GM18909 (cell line): ENCODE data around the gene LCN6.
"Not testable (repeated sequence)": the region's sequence is repeated elsewhere in the genome, so short reads cannot be mapped to it uniquely, and the experiment has no call there.

Experiments used
- ATAC-seq: cut with Tn5 transposase; IDR thresholded peaks from one replicate; pipeline ENCODE4 v1.9.1; 2021; ENCODE audit warnings: mild to moderate bottlenecking; ENCODE audit not compliant: unreplicated experiment, poor library complexity

The LCN6 gene

GRCh38 chr9:136712690-136713544 is 35.4 kb downstream of the LCN6 start:
- ATAC-seq, result no peak

GRCh38 chr9:136711751-136712689 is 36.3 kb downstream of the LCN6 start, which contains the start of gene DIPK1B:
Gene DIPK1B, plus strand, starts transcription at chr9:136712572. Its CDS starts 94 bp downstream, at chr9:136712666.
- no peak for ATAC-seq

DNA sequence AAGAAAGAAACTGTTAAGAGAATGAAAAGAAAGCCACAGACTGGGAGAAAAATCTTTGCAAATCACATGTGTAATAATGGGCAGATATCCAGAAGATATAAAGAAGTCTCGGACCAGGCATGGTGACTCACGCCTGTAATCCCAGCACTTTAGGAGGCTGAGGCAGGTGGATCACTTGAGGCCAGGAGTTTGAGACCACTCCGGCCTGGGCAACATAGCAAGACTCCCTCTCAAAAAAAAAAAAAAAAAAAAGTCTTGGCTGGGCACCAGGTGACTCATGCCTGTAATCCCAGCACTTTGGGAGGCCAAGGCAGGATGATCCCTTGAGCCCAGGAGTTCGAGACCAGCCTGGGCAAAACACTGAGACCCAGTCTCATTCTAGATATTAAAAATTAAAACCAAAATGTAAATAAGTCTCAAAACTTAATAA is 37.1 kb downstream of the LCN6 start:
- ATAC-seq, result not testable (repeated sequence)

- ATAC-seq, result no peak
These were observed 37.8 kb downstream of the LCN6 start for GRCh38 chr9:136710543-136710942.

DNA sequence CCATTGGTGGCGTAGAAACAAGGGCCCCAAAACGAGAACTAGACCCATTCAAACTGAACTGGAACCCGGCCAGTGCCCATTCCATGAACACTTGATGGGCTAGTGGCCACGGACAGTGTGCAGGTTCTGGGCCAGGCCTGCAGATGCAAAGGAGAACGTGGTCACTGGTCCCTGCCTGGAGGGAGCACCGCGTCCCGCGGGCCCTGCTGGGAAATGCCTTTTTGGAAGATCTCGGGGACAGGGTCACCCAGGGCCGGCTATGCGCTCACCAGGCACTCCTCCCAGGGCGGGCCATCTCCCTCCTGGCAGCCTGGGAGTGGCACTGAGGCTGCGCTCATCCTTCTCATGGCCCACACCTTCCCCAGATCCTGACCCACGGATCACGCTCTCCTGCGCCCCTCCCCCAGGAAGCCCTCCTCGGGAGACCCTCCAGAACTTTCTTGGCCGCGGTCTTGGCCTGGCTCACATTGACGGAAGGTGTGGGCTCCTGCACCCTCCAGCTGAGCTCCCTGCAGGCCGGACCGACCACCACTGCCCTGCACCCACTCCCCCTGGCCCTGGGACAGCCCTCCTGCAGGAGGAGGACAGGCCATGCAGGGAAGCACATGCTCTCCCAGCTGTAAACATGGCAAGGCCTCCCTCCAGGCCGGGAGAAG is 38.7 kb downstream of the LCN6 start:
- ATAC-seq, result no peak

DNA sequence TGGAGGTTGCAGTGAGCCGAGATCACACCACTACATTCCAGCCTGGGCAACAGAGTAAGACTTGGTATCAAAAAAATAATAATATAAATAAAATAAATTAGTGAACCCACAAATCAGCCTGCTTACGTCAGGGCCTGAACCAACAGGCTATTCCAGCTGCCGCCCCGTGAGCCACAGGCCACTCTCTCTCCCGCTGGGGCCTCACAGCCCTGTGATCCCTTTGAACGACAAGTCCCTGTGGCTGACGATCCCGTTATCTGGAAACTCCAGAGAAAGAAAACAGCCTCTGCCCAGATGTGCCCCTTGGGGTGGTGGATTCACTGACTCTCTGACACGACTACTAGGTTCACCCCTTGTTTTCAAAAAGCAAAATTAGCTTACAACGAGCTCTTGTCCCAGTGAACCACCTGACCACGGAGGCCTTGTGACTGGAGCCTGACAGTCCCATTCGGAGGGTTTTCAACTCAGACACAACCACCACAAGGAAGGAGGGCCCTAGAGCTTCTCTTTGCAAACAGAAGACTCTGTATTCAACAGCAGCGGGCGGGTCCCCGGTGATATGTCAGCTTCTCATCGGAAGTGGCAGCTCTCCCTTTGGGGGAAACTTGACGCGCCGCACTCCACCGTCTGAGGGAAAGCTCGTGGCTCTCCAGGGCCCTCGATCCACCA is 40.3 kb downstream of the LCN6 start:
- ATAC-seq, result no peak

GRCh38 chr9:136707011-136707410 is 41.3 kb downstream of the LCN6 start:
- no peak for ATAC-seq

DNA sequence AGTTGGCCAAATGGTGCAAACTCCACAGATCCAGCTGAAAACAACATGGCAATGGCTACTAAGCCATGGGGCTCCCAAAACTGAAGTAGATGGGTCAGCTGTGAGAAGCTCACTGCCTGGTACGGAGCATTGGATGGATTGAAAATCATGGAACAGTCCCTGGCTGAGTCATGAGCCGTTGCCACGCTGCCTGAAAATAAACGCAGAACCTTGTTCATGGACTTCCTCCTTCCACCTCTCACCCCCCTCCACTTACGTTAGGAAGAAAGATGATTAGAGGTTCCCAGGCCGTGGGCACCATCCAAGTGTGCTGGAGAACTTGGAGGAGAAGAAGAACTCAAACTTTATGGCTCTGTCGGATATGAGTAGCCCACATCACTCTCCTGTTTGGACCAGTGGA is 42.8 kb downstream of the LCN6 start:
- no peak for ATAC-seq

GRCh38 chr9:136704741-136705140 is 43.6 kb downstream of the LCN6 start:
- ATAC-seq, result not testable (repeated sequence)

DNA sequence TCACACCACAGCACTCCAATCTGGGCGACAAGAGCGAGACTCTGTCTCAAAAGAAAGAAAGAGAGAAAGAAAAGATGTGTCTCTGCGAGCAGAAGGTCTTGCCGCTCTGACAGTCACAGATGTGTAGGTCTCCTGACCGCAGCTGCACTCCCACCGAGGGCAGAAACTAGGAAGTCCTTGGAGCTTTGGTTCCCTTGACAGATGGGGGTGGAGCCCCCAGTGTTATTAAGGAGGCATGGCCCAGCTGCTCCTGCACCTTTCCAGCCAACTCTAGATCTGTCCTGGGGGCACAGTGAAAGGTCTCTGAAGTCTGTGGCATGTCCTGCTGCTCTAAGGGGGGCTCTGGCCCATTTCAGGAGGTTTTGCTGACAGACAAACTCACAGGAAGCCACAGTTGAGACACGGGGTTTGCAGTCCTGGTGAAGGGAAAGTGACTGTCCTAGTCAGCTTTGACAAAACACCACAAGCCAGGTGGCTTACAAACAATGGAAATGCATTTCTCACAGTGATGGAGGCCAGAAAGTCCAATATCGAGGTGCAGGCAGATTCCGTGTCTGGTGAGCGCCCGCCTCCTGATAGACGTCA is 45.0 kb downstream of the LCN6 start:
- no peak for ATAC-seq

- no peak for ATAC-seq
These were observed 46.7 kb downstream of the LCN6 start for GRCh38 chr9:136701668-136702053.

- ATAC-seq, result peak; percentile 60
These were observed 47.2 kb downstream of the LCN6 start for GRCh38 chr9:136700959-136701667.

- ATAC-seq, result no peak
These were observed 48.0 kb downstream of the LCN6 start for GRCh38 chr9:136700304-136700703.

DNA sequence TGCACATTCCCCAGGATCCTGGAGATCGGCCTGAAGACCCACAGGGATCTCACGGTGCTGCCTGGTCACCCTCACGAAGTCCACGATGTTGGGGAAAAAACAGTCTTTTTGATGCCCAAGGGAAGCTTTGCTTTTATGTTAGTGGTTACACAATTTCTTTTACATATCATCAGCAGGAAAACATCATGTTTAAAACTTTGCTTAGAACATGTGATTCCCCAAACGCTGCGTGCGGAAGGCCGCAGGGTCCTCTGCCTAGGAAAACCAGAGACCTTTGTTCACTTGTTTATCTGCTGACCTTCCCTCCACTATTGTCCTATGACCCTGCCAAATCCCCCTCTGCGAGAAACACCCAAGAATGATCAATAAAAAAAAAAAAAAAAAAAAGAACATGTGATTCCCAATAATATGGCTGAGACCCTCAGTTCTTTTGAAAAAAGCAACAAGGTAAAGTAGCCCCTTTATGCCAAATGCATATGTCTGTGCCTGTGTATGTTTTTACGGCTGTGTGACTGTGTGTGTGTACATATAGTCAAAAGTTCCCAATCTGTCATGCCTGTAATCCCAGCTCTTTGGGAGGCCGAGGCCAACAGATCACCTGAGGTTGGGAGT is 49.6 kb downstream of the LCN6 start:
- no peak for ATAC-seq

DNA sequence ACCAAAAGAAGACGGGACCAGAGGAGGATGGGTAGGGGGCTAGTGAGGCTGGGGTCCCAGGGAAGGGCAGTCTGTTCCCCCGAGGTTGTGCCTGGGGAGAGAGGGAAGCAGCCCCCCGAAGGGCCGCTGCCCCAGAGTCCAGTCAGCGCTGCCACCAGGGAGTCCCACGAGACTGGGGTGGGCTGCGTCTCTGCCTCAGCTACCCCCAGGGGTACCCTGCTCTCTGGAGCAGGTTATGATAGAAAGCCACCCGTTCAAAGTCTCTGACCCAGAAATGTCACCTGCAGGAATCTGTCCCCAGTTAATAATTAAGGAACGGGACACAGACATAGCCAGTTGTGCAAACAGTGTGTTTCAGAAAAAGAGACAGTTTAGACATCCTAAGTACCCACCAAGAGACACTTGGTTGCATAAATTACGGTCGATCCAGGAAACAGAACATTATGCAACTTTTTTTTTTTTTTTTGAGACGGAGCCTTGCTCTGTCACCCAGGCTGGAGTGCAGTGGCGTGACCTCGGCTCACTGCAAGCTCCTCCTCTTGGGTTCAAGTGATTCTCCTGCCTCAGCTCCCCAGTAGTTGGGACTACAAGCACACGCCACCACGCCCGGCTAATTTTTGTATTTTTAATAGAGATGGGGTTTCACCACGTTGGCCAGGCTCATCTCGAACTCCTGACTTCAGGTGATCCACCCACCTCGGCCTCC is 50.4 kb downstream of the LCN6 start:
- no peak for ATAC-seq

DNA sequence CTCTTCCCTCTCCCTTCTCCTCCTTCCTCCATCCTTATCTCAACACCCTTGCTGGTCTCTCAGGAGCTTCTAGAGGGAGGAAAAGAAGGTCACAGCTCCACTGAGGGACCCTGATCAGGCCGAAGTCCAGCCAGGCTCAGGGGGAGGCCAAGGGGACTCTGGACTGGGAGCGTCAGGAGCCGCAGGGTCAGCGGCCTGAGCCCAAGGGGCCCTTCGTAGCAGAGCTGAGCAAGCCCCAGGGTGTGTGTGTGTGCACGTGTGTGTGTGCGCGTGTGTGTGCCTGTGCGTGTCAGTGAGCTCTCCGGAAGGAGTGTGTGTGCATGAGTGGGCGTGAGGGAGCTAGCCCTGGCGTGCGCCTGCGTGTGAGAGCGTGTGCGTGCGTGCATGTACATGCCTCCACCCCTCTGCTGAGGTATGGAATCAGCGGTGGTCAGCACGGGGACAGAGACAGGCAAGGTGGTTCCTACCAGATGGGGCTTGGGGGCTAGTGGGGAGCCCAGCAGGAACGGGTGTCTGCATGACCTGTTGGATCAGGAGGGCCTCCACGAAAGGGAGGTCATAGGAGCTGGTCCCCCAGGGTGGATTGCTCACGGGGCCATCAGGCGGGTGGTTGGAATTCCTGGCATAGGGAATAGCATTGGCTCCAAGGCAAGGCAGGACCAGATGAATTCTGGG is 51.0 kb downstream of the LCN6 start:
- no peak for ATAC-seq

- ATAC-seq, result no peak
These were observed 51.8 kb downstream of the LCN6 start for GRCh38 chr9:136696502-136696901.
